Measurements from ENCODE around the gene UBA7. TPM values are rescaled to one million over a fixed set of nuclear protein-coding genes. Genes with fewer than 3 reads are reported as not detected.

UBA7 gene
- total RNA-seq, 2 donors from 2014 or later, result 74.1 to 119 TPM

DNA sequence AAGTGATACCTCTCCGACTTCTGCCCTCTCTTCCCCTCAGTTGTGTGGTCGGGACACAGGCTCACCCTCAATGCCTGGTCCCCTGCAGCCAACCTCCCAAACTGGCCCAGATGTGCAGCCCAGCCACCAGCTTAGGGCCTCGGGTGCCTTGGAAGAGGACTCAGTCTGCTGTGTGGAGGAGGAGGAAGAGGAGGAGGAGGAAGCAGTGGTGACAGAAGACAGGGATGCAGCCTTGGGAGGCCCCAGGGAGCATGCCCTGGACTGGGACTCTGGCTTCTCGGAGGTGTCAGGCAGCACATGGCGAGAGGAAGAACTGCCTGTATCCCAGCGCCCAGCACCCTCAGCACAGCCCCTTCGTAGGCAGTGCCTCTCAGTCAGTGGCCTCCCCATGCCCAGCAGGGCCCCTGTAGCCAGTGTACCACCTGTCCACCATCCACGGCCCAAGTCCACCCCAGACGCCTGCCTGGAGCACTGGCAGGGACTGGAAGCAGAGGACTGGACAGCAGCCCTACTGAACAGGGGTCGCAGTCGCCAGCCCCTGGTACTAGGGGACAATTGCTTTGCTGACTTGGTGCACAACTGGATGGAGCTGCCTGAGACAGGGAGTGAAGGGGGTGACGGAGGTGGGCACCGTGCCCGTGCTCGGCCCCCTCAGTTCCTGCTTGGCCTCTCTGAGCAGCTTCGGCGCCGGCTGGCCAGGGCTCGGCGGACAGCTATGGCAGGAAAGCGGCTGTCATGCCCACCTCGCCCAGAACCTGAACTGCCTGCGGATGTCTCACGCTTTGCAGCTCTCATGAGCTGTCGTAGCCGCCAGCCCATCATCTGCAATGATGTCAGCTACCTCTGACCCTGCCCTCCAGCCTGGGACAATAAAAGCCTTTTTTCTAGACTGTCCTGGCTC, 9.4 kb downstream of the UBA7 start:
- no peaks in the 10 kb centered on the region for H3K27me3 ChIP-seq (replicated peaks; ENCODE audit: insufficient read depth)
- peaks cover 6% of the 10 kb centered on the region for H3K36me3 ChIP-seq
- ATAC-seq (ENCODE audit: insufficient number of reproducible peaks, low FRiP score, low read depth), result no peak
- H3K27ac ChIP-seq, result peak overlapping the region; percentile 72 to 98
- H3K4me1 ChIP-seq (ENCODE audit: control insufficient read depth in 1 of 2, low read depth in 2 of 2), result peaks cover 25 to 45% of the 10 kb centered on the region in 2 donors
- H3K4me3 ChIP-seq, result peak overlapping the region; percentile 97
- no peak for TF ChIP-seq CTCF (IDR thresholded peaks at IDR 0.05)
- H3K9me3 ChIP-seq, result no peaks in the 10 kb centered on the region
- no peak for DNase-seq (ENCODE audit: low spot score)

- Histone ChIP-seq H3K9me3 (no peaks in the 10 kb centered on the region), H3K27me3 (replicated peaks; ENCODE audit: insufficient read depth) (no peaks in the 10 kb centered on the region), H3K4me1 (ENCODE audit: control insufficient read depth in 1 of 2, low read depth in 2 of 2) (peaks cover 25 to 49% of the 10 kb centered on the region in 2 donors), H3K36me3 (no peaks in the 10 kb centered on the region), H3K4me3 (peak overlapping the region; percentile 97), H3K27ac (peak overlapping the region; percentile 72 to 98)
- no peak for ATAC-seq (ENCODE audit: insufficient number of reproducible peaks, low FRiP score, low read depth)
- no peak for DNase-seq (ENCODE audit: low spot score)
- peak; percentile 27 for TF ChIP-seq CTCF (IDR thresholded peaks at IDR 0.05)
Measured at GRCh38 chr3:49803465-49804140, 10.2 kb downstream of the UBA7 start.

- peaks cover 25 to 47% of the 10 kb centered on the region in 2 donors for H3K4me1 ChIP-seq (ENCODE audit: control insufficient read depth in 1 of 2, low read depth in 2 of 2)
- TF ChIP-seq CTCF (IDR thresholded peaks at IDR 0.05), result peak; percentile 81
- peak; percentile 68 for ATAC-seq (ENCODE audit: insufficient number of reproducible peaks, low FRiP score, low read depth)
Measured at GRCh38 chr3:49802719-49803464, 10.9 kb downstream of the UBA7 start, which contains the start of gene INKA1. TSS of gene INKA1 (plus strand) at chr3:49803261. CDS start at chr3:49803393, 132 bp downstream.

DNA sequence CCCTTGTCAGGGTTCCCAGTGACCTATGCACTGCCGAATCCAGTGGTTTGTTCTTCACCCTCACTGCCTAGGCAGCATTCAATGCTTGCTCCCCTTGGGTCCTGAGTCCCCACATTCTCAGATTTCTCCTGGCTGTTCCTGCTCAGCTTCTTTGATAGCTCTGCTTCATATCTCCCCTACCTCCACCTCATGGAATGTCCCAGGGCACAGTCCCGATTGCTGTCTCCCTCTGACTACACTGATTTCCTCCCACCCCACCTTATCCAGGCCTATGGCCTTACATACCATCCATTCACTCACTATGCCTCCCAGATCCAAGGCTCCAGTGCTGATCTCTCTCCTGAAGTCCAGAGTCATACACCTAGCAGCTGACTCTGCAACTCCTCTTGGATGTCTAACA, 12.6 kb downstream of the UBA7 start:
- ATAC-seq (ENCODE audit: insufficient number of reproducible peaks, low FRiP score, low read depth) (no peak), DNase-seq (ENCODE audit: low spot score) (no peak)
- TF ChIP-seq CTCF (IDR thresholded peaks at IDR 0.05), result no peak
- no peak overlapping the region for H3K27ac ChIP-seq
- H3K9me3 ChIP-seq, result no peaks in the 10 kb centered on the region
- H3K27me3 ChIP-seq (replicated peaks; ENCODE audit: insufficient read depth), result no peaks in the 10 kb centered on the region
- H3K4me1 ChIP-seq (ENCODE audit: control insufficient read depth in 1 of 2, low read depth in 2 of 2), result peaks cover 22 to 30% of the 10 kb centered on the region in 2 donors
- H3K36me3 ChIP-seq, result no peaks in the 10 kb centered on the region
- H3K4me3 ChIP-seq, result no peak overlapping the region

More at GRCh38 chr3:49802719-49803464, 10.9 kb downstream of the UBA7 start, which contains the start of gene INKA1:
- peak; percentile 51 for DNase-seq (ENCODE audit: low spot score)
- peak within 1 kb of the TSS; percentile 72 to 98 for H3K27ac ChIP-seq
- no peaks in the 10 kb centered on the region for H3K36me3 ChIP-seq
- H3K9me3 ChIP-seq, result no peaks in the 10 kb centered on the region
- no peaks in the 10 kb centered on the region for H3K27me3 ChIP-seq (replicated peaks; ENCODE audit: insufficient read depth)
- peak within 1 kb of the TSS; percentile 97 for H3K4me3 ChIP-seq
